Umbilical cord (tissue), 2 donors: ENCODE data around the gene PTPRG. TPM values are rescaled to one million over a fixed set of nuclear protein-coding genes. Genes with fewer than 3 reads are reported as not detected.

Experiments
- DNase-seq: peaks from one replicate; pipeline ENCODE4 v3.0.0-alpha.2; 2015; ENCODE audit warnings: low spot score
- total RNA-seq: library from RNA; depleted of rRNA; stranded (reverse); fragments of >200 nt; gene quantifications from one replicate; pipeline ENCODE4 v1.2.3, GENCODE V29; 2014; ENCODE audit warnings: low replicate concordance; ENCODE audit not compliant: insufficient read depth

PTPRG gene
- total RNA-seq, 1 donor from 2014 or later, result 84.0 TPM

GRCh38 chr3:62259924-62260323 lies 698.6 kb downstream of the PTPRG start:
- no peak for DNase-seq

DNA sequence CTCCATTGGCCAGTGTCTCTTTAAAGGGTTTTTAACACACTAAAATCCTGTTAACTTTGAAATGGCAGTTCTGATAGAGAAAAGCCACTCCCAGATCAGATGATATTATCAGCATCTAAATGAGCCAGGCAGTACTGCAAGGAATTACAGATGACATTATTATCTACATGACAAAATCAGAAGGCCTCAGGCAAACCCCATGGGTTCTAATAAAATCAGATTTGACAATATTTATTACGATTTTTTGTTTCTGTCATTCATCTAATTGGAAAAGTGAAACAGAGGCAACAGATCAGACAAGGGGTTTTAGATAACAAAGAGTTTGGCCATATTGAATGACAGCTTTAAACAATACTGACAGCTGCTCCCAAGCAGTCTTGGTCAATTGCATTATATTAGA lies 699.3 kb downstream of the PTPRG start:
- no peak for DNase-seq

DNA sequence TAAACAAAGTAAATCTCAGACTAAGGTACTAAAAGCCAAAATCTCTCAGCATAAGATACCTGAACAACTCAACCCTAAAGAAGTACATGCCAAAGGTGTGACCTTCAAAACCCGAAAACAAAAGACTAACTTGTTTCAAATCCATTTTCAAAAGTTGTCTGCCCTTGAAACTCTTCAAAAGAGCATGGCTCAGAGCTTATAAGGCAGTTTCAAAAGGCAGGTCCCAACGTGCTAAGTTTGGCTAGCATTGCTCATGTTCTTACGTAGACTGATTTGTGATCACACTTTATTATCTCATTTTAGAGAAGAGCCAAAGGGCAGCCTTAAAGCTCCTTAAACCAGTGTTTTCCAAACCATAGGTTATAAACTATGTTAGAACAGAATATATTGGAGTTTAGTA lies 699.8 kb downstream of the PTPRG start:
- DNase-seq, result peak; percentile 37

DNA sequence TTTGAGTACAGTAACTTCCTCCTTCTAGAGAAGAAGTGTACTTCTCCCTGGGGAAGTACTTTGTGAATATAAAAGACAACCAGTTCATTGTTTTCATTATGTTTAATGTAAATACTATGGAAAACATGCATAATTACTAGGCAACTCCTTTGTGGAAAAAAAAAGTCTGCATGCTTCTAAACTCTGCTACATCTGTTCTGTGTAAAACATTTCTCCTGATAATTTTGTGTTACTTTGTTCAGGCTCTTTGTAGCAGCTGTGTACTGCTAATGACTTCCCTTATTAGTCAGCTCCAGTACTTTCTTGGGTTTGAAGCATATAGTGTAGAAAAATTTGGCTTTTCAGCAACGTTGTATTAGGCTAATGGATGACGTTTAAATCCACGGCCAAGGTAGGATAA lies 700.4 kb downstream of the PTPRG start:
- no peak for DNase-seq

GRCh38 chr3:62265528-62265927 lies 704.2 kb downstream of the PTPRG start:
- no peak for DNase-seq

GRCh38 chr3:62266668-62267283 lies 705.4 kb downstream of the PTPRG start:
- no peak for DNase-seq

GRCh38 chr3:62276658-62277180 lies 715.3 kb downstream of the PTPRG start:
- DNase-seq, result no peak

DNA sequence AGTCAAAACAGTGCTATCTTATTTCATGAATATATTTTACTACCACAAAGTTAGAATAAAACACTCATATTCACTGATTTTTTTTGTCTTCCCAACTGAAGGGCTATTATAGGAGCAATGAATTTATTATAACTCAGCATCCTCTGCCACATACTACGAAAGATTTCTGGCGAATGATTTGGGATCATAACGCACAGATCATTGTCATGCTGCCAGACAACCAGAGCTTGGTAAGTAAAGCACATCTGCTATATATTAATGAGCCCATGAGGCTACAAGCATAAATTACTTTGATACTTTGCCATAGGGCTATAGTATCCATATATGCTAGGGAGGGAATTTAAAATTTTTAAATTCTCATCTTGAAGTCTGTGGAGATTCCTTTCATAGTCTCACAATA lies 716.1 kb downstream of the PTPRG start:
- DNase-seq, result peak; percentile 15

DNA sequence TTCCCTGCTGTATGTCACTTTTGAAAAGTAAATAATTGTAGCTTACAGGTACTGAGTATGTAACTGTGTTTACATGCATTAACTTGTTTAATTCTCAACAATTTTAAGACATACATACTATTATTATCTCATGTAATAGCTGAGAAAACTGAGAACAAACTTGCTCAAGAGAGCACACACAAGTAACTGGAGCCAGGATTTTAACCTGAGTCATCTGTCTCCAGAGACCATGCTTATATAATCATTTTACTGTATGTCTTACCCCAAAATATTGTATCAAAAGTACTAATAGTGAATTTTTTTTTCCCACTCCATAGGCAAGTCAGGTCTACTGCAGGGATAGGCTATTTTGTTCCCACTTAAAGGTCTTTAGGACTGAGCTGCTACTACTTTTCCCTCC lies 716.6 kb downstream of the PTPRG start:
- no peak for DNase-seq

- DNase-seq, result no peak
These were observed 720.4 kb downstream of the PTPRG start for GRCh38 chr3:62281726-62282125.

DNA sequence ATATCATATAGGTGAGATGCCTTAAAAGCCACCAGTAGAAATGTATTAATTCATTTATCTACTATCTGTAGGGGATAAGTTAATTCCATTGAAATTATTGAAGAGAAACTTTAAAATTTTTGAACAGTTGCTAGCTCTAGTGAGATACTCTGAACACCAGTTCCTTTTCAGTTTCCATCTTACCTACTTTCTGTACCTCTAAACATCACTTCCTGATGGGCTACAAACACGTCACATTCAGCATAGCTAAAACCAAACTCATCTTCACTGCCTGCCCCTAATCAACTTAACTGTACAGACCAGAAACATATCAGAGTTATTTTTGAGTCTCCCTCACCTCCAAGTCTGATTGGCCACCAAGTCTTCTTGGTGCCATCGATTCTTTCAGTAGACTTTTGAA lies 723.1 kb downstream of the PTPRG start:
- no peak for DNase-seq

GRCh38 chr3:62287392-62287927 lies 726.1 kb downstream of the PTPRG start:
- DNase-seq, result peak; percentile 4

- DNase-seq, result no peak
These were observed 728.6 kb downstream of the PTPRG start for GRCh38 chr3:62289922-62290321.

DNA sequence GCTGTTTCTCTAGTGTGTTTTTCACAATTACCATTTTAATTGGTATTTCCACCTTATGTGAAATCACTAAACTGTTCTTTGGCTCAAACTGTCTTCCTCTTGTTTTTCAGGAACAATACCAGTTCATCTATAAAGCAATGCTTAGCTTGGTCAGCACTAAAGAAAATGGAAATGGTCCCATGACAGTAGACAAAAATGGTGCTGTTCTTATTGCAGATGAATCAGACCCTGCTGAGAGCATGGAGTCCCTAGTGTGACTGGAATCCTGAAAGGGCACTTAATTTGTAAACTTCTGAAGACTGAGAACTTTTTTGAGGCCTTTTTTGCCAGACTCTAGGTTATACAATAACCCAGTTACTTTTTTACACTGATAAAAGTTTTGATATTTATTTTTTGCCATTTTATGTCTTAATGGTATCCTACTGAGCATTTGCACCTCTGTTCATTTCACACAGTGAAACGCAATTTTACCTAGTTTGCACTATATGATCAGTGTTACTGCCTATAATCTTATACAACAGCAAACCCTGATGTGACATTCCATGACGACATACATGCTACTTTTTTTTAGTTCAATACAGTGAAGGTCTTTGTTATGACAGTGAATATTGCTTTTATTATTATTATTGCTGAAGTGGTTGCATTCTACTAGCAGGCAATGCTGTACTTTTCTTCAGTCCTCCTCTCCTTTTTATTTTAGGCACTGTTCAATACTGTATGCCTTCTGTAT lies 731.8 kb downstream of the PTPRG start:
- DNase-seq, result no peak

- DNase-seq, result no peak
These were observed 734.2 kb downstream of the PTPRG start for GRCh38 chr3:62295571-62295970.

- no peak for DNase-seq
These were observed 739.2 kb downstream of the PTPRG start for GRCh38 chr3:62300617-62301016.

GRCh38 chr3:62312201-62312600 lies 750.8 kb downstream of the PTPRG start:
- no peak for DNase-seq

DNA sequence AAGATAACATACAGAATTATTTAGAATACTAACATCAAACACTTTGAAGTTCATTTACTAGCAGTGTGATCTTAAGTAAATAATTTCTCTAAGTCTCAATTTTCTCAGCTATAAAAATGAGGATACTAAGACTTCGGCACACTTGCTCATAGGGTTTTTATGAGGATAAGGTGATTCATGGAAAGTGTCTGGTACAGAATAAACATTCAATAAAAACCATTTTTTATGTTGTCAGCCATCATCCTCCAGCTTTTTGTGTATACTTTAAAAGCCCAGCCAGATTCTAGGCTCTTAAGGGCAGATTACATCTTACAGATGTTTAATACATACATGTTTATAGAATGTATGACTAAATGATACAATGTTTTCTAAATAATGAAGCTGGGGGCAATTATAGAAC lies 755.2 kb downstream of the PTPRG start:
- DNase-seq, result no peak

DNA sequence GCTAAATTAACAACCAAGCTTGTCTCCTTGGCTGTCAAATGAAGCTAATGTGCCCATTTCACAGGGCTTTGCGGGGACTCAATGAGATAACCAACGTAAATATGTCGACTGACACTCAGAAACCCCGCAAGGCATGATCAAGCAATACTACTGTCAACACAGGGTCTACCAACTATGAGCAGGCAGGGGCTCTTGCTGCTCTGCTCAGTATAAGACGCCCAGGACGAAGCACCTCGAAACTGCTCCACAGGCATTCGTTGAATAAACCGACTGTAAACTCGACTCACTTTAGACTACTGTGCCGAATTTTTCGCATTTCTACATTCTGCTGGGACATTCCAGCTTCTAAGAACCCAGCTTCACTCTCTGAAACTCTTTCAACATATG lies 757.0 kb downstream of the PTPRG start:
- no peak for DNase-seq

GRCh38 chr3:62318752-62319569 lies 757.6 kb downstream of the PTPRG start:
- DNase-seq, result peak; percentile 92

DNA sequence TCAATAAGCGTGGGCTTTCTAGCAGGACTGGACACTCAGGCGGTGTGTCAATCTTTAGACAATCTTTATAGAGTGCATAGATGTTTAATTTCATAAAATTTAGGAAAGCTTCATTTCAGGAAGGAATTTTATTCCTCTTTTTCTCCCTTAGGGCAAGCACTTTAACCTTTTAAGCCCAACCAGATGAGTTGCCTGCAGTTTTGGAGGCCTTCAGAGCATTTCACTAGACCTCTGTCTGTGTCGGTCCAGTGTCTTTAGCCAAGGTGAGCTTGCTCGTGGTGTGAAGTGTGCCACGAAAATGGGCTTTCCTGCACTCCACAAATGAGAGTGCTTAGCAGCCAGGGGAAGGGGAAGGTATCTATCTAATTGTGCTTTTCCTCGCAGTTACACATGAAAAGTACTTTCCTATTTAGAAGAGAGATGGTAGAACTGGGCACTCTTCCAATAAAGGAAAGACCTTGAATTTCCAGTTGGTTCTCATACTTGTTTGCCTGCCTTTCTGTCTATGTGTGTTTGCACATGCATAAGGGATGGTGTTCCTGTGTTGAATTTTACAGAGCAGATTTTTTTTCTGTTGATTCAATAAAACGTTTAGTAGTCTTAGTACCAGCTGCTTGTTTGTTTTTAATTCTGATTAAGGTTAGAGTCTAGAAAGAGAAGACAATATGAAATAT lies 758.3 kb downstream of the PTPRG start:
- DNase-seq, result peak; percentile 52

GRCh38 chr3:62323241-62323640 lies 761.9 kb downstream of the PTPRG start:
- no peak for DNase-seq
